GM06990 (cell line): ENCODE measurements around the gene OPCML.

Source experiments
- DNase-seq: peaks from one replicate; pipeline ENCODE4 v3.0.0-alpha.2; 2011; ENCODE audit not compliant: insufficient read length; ENCODE audit errors: extremely low read depth
- H3K27me3 ChIP-seq: replicated peaks from 2 replicates; pipeline ENCODE4 v1.6.0; 2011; ENCODE audit warnings: low read length; ENCODE audit not compliant: control insufficient read depth, insufficient read depth
- H3K36me3 ChIP-seq: 2 replicates; pipeline ENCODE4 v1.5.1; 2011; ENCODE audit warnings: low read length; ENCODE audit not compliant: control insufficient read depth, insufficient read depth
- H3K4me3 ChIP-seq: replicated peaks from 2 replicates; pipeline ENCODE4 v1.5.1; 2011; ENCODE audit warnings: low read depth, mild to moderate bottlenecking, control low read depth, low read length
- TF ChIP-seq, protein P1 (sequence below): IDR thresholded peaks from 2 replicates; pipeline ENCODE4 v1.5.1; 2011; ENCODE audit warnings: low read length, control low read depth, mild to moderate bottlenecking, inconsistent platforms; ENCODE audit not compliant: insufficient read depth, poor library complexity, severe bottlenecking

OPCML gene

DNA sequence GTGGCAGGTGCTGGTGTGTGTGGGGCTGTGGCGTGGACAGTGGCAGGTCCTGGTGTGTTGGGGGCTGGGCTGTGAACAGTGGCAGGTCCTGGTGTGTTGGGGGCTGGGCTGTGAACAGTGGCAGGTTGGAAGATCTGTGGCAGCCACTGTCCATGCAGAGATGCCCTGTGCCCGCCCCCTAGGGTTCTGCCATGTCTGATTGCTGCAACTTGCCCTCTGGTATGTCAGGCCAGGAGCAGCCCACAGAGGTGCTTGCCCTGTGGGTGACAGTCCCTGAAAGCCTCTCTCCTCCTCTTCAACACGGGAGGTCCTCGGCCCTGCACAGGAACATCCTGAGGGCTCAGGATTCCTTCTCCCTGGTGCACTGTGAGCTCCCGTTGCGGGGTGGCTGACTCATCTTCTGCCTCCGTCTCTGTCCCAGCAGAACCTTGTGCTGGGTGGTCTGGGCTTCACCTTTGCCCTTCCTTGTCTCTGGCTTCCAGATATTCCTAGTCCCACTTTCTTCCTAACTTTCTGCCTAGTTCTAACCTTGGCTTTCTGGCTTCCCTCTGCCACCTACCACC, 13.5 kb downstream of the OPCML start:
- Histone ChIP-seq H3K4me3 (no peak overlapping the region), H3K27me3 (no peaks in the 10 kb centered on the region; the same call in 1 of the 2 replicates), H3K36me3 (no peaks in the 10 kb centered on the region)
- TF ChIP-seq, protein P1, sequence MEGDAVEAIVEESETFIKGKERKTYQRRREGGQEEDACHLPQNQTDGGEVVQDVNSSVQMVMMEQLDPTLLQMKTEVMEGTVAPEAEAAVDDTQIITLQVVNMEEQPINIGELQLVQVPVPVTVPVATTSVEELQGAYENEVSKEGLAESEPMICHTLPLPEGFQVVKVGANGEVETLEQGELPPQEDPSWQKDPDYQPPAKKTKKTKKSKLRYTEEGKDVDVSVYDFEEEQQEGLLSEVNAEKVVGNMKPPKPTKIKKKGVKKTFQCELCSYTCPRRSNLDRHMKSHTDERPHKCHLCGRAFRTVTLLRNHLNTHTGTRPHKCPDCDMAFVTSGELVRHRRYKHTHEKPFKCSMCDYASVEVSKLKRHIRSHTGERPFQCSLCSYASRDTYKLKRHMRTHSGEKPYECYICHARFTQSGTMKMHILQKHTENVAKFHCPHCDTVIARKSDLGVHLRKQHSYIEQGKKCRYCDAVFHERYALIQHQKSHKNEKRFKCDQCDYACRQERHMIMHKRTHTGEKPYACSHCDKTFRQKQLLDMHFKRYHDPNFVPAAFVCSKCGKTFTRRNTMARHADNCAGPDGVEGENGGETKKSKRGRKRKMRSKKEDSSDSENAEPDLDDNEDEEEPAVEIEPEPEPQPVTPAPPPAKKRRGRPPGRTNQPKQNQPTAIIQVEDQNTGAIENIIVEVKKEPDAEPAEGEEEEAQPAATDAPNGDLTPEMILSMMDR, result no peak
- no peak for DNase-seq

DNA sequence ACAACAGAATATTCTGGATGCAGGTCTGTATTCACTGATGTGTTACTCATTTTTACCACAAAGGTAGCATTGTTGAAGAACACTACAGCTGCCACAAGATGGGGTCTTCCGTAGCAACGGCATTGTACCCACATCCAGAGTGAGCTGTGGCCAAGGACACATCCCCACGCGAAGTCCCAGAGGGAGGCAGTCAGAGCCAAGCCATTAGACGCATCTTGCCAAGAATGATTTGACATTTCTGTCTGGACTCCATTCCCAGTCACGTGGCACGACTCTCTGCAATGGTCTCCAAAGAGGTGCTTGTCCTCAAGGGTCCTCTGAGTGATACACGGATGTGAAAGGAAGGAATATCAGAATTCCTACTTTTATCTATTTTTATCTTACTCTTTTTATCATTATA, 15.5 kb downstream of the OPCML start:
- Histone ChIP-seq H3K4me3 (no peak overlapping the region), H3K36me3 (no peaks in the 10 kb centered on the region), H3K27me3 (no peaks in the 10 kb centered on the region; the same call in 1 of the 2 replicates)
- TF ChIP-seq, protein P1, result no peak
- no peak for DNase-seq

DNA sequence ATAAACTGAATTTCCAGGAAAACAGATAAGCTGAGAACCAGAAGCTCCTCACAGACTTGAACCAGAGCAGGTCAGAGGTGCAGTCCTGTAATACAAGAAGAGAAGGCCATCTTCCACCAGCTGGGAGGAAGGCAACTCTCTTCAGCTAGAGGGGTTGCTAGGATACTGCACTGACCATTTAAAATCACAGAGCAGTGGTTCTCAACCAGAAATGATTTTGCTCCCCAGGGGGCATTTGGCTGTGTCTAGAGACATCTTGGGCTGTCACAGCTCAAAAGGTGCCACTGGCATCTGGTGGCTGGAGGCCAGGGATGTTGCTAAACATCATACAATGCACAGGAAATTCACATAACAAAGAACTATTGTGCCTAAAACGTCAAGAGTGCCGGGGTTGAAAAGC, 17.2 kb downstream of the OPCML start:
- no peak overlapping the region for H3K4me3 ChIP-seq
- TF ChIP-seq, protein P1, result no peak
- H3K27me3 ChIP-seq, result no peaks in the 10 kb centered on the region; the same call in 1 of the 2 replicates
- DNase-seq, result no peak
- H3K36me3 ChIP-seq, result no peaks in the 10 kb centered on the region

DNA sequence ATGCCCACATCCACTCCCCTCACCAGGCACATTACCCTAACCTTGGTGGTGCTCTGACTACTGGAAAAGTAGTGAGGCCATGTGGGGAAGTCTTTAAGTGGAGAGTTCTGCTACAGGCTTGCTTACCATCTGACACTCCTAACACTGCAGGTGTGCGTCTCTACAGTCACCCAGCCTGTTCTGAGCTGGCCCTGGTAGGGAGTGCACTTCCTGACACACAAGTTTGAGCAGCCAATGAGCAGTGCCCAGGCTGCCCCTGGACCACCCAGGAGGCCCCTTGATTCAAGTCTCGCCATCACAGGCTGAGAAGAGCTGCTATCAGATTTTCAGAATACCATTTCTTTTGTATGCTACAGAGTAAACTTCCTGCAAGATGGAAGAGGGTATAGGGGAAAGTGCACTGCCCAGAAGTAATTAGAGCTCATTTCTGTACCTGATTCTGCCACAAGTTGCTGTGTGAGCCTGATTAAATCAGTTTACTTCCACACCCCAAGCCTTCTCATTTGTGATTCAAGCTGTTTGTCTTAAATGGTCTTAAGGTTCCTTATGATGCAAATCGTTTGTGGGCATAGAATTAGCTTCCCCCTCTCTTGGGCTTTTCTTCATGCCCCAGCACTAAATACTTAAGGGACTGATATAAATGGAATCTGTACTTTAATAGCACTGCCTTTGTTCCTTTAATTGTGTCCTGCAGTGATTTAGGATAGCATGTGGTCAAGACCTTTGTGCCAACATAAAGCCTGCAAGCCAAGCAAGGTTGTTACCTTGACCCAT, 22.2 kb downstream of the OPCML start:
- no peak overlapping the region for H3K4me3 ChIP-seq
- TF ChIP-seq, protein P1, result no peak

DNA sequence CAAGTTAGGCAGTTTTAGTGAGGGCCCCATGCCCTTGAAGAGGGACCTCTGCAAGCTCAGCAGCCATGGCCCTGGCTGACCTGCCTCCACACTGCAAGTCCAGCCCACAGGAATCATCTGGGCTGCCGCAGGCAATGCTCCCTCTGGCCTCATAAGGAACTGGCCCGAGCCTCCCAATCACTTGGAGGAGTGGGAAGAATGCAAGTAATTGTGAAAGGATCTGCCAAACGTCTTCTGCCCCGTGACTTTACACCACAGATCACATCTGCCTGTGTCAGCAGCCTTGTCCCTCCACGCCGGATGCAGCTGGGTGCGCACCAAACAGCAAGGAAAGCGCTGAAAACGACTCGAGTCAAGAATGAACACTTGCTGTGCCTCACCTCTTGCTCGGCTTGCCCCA, 23.8 kb downstream of the OPCML start:
- H3K36me3 ChIP-seq, result no peaks in the 10 kb centered on the region
- DNase-seq, result no peak
- H3K27me3 ChIP-seq, result no peaks in the 10 kb centered on the region; the same call in none of the 2 replicates
- TF ChIP-seq, protein P1, result no peak
- H3K4me3 ChIP-seq, result no peak overlapping the region

More for the DNA sequence above, 22.2 kb downstream of the OPCML start:
- Histone ChIP-seq H3K27me3 (no peaks in the 10 kb centered on the region; the same call in 1 of the 2 replicates), H3K36me3 (no peaks in the 10 kb centered on the region)
- no peak for DNase-seq
